GM13977 (cell line): ENCODE measurements around the gene UCP1.

Experiments
- DNase-seq: peaks from one replicate; pipeline ENCODE4 v3.0.0; 2012; ENCODE audit warnings: low spot score
- CTCF ChIP-seq: IDR thresholded peaks from 2 replicates; pipeline ENCODE4 v1.5.1; 2012; ENCODE audit warnings: mild to moderate bottlenecking, control low read depth; ENCODE audit not compliant: insufficient read depth; ENCODE audit errors: extremely low read depth, missing control alignments
- in situ Hi-C: fragments of 300-500 bp; cut with MboI; formaldehyde crosslinking; loops from one replicate; pipeline ENCODE4 v1.12.0; 2022; ENCODE audit warnings: low sequenced_read_pairs, low pct_unique_long_range_greater_than_20kb, mixed read lengths, inconsistent platforms; ENCODE audit not compliant: unreplicated experiment

The UCP1 gene

GRCh38 chr4:140609548-140610425 lies 41.0 kb upstream of the UCP1 start:
- peak; percentile 72 for DNase-seq
- in situ Hi-C loops, result loop anchor here (25.0 kb wide), 2 partner anchors 228 to 247 kb away; partner anchors contain the start of gene SCOC
- TF ChIP-seq CTCF, result peak; percentile 42

GRCh38 chr4:140607852-140608251 lies 39.1 kb upstream of the UCP1 start:
- TF ChIP-seq CTCF, result no peak
- in situ Hi-C loops, result loop anchor here (25.0 kb wide), 2 partner anchors 229 to 246 kb away; partner anchors contain the start of gene SCOC
- no peak for DNase-seq

- in situ Hi-C loops, result loop anchor here (25.0 kb wide), 2 partner anchors 233 to 242 kb away; partner anchors contain the start of gene SCOC
- no peak for TF ChIP-seq CTCF
- no peak for DNase-seq
Measured at GRCh38 chr4:140604544-140604943, 35.8 kb upstream of the UCP1 start.

GRCh38 chr4:140603286-140603685 lies 34.5 kb upstream of the UCP1 start:
- in situ Hi-C loops, result loop anchor here (25.0 kb wide), 2 partner anchors 234 to 241 kb away; partner anchors contain the start of gene SCOC
- TF ChIP-seq CTCF, result no peak
- no peak for DNase-seq

GRCh38 chr4:140602714-140603113 lies 34.0 kb upstream of the UCP1 start:
- no peak for DNase-seq
- in situ Hi-C loops, result loop anchor here (25.0 kb wide), 2 partner anchors 235 to 240 kb away; partner anchors contain the start of gene SCOC
- TF ChIP-seq CTCF, result no peak

- in situ Hi-C loops, result loop anchor here (25.0 kb wide), 2 partner anchors 237 to 238 kb away; partner anchors contain the start of gene SCOC
- TF ChIP-seq CTCF, result no peak
- DNase-seq, result no peak
Measured at GRCh38 chr4:140600408-140600807, 31.6 kb upstream of the UCP1 start.
